K562 (cell line): ENCODE results near the gene KCNH2. TPM values are rescaled to one million over a fixed set of nuclear protein-coding genes. Genes with fewer than 3 reads are reported as not detected.

Experiments
- ATF1 ChIP-seq, 2 experiments: fragments of 450-650 bp in 1 of 2; IDR thresholded peaks; 2 replicates each; pipeline ENCODE4 v1.6.1; 2016; ENCODE audit warnings: missing compliant biosample characterization in 1 of 2, missing genetic modification characterization in 1 of 2
- BRF2 ChIP-seq: IDR thresholded peaks from 3 replicates; pipeline ENCODE4 v1.6.1; 2011; ENCODE audit warnings: borderline replicate concordance, mild to moderate bottlenecking; ENCODE audit not compliant: insufficient read length, insufficient read depth
- GATA2 ChIP-seq: sonication (generic); formaldehyde crosslinking; IDR thresholded peaks from 2 replicates; pipeline ENCODE4 v1.4.0; 2020; ENCODE audit warnings: mild to moderate bottlenecking, missing genetic modification reagents
- LCOR ChIP-seq: sonication (generic); formaldehyde crosslinking; IDR thresholded peaks from 2 replicates; pipeline ENCODE4 v1.8.0; 2022; ENCODE audit warnings: mild to moderate bottlenecking, missing genetic modification reagents
- PHF21A ChIP-seq: fragments of 450-650 bp; IDR thresholded peaks from 2 replicates; pipeline ENCODE4 v1.6.1; 2017; ENCODE audit warnings: low read depth, borderline replicate concordance
- PREB ChIP-seq: sonication (generic); formaldehyde crosslinking; IDR thresholded peaks from 2 replicates; pipeline ENCODE4 v1.8.1; 2023; ENCODE audit warnings: mild to moderate bottlenecking, missing genetic modification reagents
- PURB ChIP-seq: sonication (generic); formaldehyde crosslinking; IDR thresholded peaks from 2 replicates; pipeline ENCODE4 v1.9.0; 2021; ENCODE audit warnings: low read depth, mild to moderate bottlenecking, missing genetic modification reagents
- TOE1 ChIP-seq, 2 experiments: fragments of 450-650 bp in 1 of 2; sonication (generic) in 1 of 2; formaldehyde crosslinking in 1 of 2; IDR thresholded peaks; 2 replicates each; pipeline versions ENCODE4 v1.7.1 to v1.8.0; 2016 to 2022; ENCODE audit warnings: borderline replicate concordance in 2 of 2, mild to moderate bottlenecking in 2 of 2, antibody characterized with exemption in 1 of 2, inconsistent platforms in 1 of 2, low read depth in 1 of 2, missing genetic modification reagents in 1 of 2, moderate library complexity in 1 of 2
- ZNF324 ChIP-seq: fragments of 250-450 bp; sonication (Bioruptor Pico); IDR thresholded peaks from 2 replicates; pipeline ENCODE4 v1.4.0; 2020; ENCODE audit warnings: mild to moderate bottlenecking
- ZNF512 ChIP-seq: IDR thresholded peaks from 2 replicates; pipeline ENCODE4 v1.6.1; 2016; ENCODE audit warnings: missing genetic modification characterization, missing compliant biosample characterization
- ZNF766 ChIP-seq: fragments of 200-800 bp; sonication (Bioruptor generic); conservative IDR thresholded peaks from 2 replicates; pipeline ENCODE4 v1.6.1; 2016; ENCODE audit warnings: missing genetic modification characterization, missing compliant biosample characterization
- polyA plus RNA-seq, 8 experiments: library from polyadenylated mRNA; depleted of rRNA in 4 of 8; stranded (reverse) in 5 of 8; unstranded in 3 of 8; fragments of >200 nt; fragmentation: Nextera tagmentation in 2 of 8; fragmentation: Illumina TruSeq in 1 of 8; extraction: Ambion mirVana in 2 of 8; extraction: Trizol in 1 of 8; gene quantifications; 2 replicates each; pipeline versions ENCODE4 v1.2.1 to v1.2.3, GENCODE V29; 2011 to 2014; ENCODE audit warnings: inconsistent platforms in 1 of 8, missing spikeins in 1 of 8
- total RNA-seq, 7 experiments: library from RNA; depleted of rRNA in 6 of 7; stranded (reverse); fragments of >200 nt in 6 of 7; fragmentation: Illumina TruSeq in 2 of 7; extraction: Trizol in 2 of 7; gene quantifications; 2 replicates each; pipeline versions ENCODE4 v1.2.1 to v1.2.3, GENCODE V29; 2011 to 2021; ENCODE audit warnings: low replicate concordance in 1 of 7
- TF ChIP-seq, protein P1 (sequence below): fragments of 450-650 bp; IDR thresholded peaks from 2 replicates; pipeline ENCODE4 v1.7.0; 2016; ENCODE audit warnings: borderline replicate concordance

KCNH2 gene
- total and polyA plus RNA-seq, 9 of the 15 experiments (the other 6 are each of a cell fraction or from before 2014, with no cell fraction given), result 18.1 to 368 (median 218) TPM

DNA sequence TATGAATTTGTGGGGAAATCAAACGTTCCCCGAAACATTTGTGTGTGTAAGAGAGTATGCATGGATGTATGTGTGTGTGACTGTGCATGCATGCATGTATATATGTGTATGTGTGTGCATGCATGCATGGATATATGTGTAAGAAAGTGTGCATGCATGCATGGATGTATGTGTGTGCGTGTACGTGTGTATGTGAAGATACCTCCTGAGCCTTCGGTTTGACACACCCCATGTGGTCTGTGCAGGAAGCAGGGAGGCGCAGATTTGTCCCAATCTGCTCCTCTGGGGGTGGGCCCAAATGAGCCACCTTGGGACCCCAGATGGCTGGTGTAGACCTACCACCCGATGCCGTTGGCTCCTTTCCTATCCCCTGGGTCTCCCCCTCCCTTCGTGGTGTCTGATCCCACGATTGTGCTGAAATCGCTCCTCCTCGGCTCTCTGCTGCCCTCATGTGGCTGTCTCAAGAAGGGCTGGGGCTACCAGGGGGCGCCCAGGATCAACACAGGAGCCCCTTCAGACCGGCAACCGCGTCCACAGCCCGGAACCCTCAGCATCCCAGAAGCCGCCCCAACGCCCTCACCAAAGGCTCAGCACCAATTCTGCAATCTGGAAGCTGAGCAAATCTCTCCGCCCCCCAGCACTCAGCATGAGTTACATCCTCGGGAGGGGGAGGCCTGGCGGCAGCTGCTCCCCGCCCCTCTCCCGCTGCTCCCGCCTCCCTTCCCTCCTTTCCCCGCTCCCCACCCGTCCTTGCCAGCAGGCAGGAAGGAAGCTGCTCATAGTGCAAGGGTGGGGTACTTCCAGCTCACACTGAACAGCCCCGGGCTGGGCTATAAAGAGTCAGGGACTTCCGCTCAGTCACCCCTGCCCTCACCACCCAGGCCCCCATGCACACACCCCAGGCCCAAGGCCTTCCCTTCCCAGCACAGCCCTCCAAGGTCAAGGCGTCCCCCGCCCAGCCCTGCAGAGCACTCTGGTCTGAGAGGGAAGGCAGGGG, 10.4 kb upstream of the KCNH2 start (continued):
- TF ChIP-seq ZNF766, result no peak
- TF ChIP-seq PURB, result no peak
- TF ChIP-seq, protein P1, sequence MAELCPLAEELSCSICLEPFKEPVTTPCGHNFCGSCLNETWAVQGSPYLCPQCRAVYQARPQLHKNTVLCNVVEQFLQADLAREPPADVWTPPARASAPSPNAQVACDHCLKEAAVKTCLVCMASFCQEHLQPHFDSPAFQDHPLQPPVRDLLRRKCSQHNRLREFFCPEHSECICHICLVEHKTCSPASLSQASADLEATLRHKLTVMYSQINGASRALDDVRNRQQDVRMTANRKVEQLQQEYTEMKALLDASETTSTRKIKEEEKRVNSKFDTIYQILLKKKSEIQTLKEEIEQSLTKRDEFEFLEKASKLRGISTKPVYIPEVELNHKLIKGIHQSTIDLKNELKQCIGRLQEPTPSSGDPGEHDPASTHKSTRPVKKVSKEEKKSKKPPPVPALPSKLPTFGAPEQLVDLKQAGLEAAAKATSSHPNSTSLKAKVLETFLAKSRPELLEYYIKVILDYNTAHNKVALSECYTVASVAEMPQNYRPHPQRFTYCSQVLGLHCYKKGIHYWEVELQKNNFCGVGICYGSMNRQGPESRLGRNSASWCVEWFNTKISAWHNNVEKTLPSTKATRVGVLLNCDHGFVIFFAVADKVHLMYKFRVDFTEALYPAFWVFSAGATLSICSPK, result peak; percentile 27; the same call in 1 of the 2 replicates
- peak; percentile 92 for TF ChIP-seq GATA2 (CRISPR knock-in tag)
- no peak for TF ChIP-seq ZNF324 (CRISPR knock-in tag)
- TF ChIP-seq PREB (CRISPR knock-in tag), result no peak
- TF ChIP-seq ZNF512 (tag), result no peak
- no peak for TF ChIP-seq BRF2
- peak; percentile 50; the same call in 1 of the 2 replicates for TF ChIP-seq LCOR (CRISPR knock-in tag)
- TF ChIP-seq TOE1 (IDR thresholded peaks at IDR 0.05; ENCODE audit: borderline replicate concordance), result 0 out of 2 replicates have a peak, but pooled peaks have one; percentile 64
- no peak for TF ChIP-seq TOE1 (CRISPR knock-in tag; IDR thresholded peaks at IDR 0.05; ENCODE audit: borderline replicate concordance, low read depth)
- no peak for TF ChIP-seq ATF1 (CRISPR knock-in tag; IDR thresholded peaks at IDR 0.05)
- TF ChIP-seq ATF1 (tag; IDR thresholded peaks at IDR 0.05), result peak; percentile 33; the same call in 1 of the 2 replicates
- TF ChIP-seq PHF21A, result peak; percentile 31; the same call in 1 of the 2 replicates
- TF ChIP-seq, all 486 proteins: peak for 78
